HEK293 (cell line): ENCODE results near the gene PSD4.

Experiments
- CTCF ChIA-PET: fragments of 350-600 bp; formaldehyde crosslinking; extraction: SDS; loops from one replicate; lab custom pipeline; 2021; ENCODE audit warnings: antibody characterized with exemption; lab: Yijun Ruan, JAX
- POLR2A ChIA-PET: fragments of 300-600 bp; formaldehyde crosslinking; extraction: SDS; loops from one replicate; lab custom pipeline; 2020; ENCODE audit warnings: antibody characterized with exemption, inconsistent platforms; lab: Yijun Ruan, JAX
- H3K27ac ChIP-seq: fragments of 200-500 bp; sonication (Bioruptor generic); 2 replicates; pipeline ENCODE4 v1.5.1; 2014; ENCODE audit warnings: low read depth, low read length, control low read depth, inconsistent platforms; ENCODE audit errors: extremely low read depth
- H3K36me3 ChIP-seq, 2 experiments: fragments of 200-500 bp in 1 of 2; sonication (Bioruptor generic) in 1 of 2; 1 replicate in 1 of 2; 2 replicates in 1 of 2; pipeline ENCODE4 v1.5.1; 2014 to 2017; ENCODE audit warnings: inconsistent platforms in 2 of 2, low read length in 2 of 2; ENCODE audit not compliant: control insufficient read depth in 2 of 2, insufficient read depth in 1 of 2
- H3K4me1 ChIP-seq: fragments of 200-500 bp; sonication (Bioruptor generic); 2 replicates; pipeline ENCODE4 v1.5.1; 2014; ENCODE audit warnings: mild to moderate bottlenecking, low read length, inconsistent platforms; ENCODE audit not compliant: control insufficient read depth, insufficient read depth
- H3K4me3 ChIP-seq: 2 replicates; pipeline ENCODE4 v1.5.1; 2011; ENCODE audit warnings: low read depth, mild to moderate bottlenecking, control low read depth, low read length, moderate library complexity
- H3K9me3 ChIP-seq: fragments of 200-500 bp; sonication (Bioruptor generic); 2 replicates; pipeline ENCODE4 v1.5.1; 2014; ENCODE audit warnings: low read depth, low read length, inconsistent platforms; ENCODE audit not compliant: control insufficient read depth, insufficient read depth
- BCL11A ChIP-seq: fragments of 450-650 bp; formaldehyde crosslinking; IDR thresholded peaks from 2 replicates; pipeline ENCODE4 v1.5.1; 2016; ENCODE audit warnings: low read depth, missing biosample characterization, missing genetic modification characterization
- GLI2 ChIP-seq: fragments of 450-650 bp; formaldehyde crosslinking; IDR thresholded peaks from 2 replicates; pipeline ENCODE4; 2017; ENCODE audit warnings: missing biosample characterization, missing genetic modification characterization, low read depth, borderline replicate concordance
- KLF17 ChIP-seq: fragments of 450-650 bp; formaldehyde crosslinking; IDR thresholded peaks from 2 replicates; pipeline ENCODE4 v1.5.1; 2016; ENCODE audit warnings: missing biosample characterization, missing genetic modification characterization
- TSHZ1 ChIP-seq: fragments of 450-650 bp; formaldehyde crosslinking; IDR thresholded peaks from 2 replicates; pipeline ENCODE4 v1.5.1; 2016; ENCODE audit warnings: missing biosample characterization, missing genetic modification characterization, borderline replicate concordance
- ZFP69B ChIP-seq: fragments of 450-650 bp; formaldehyde crosslinking; IDR thresholded peaks from 2 replicates; pipeline ENCODE4 v1.5.1; 2016; ENCODE audit warnings: missing biosample characterization, missing genetic modification characterization
- ZNF174 ChIP-seq: fragments of 450-650 bp; formaldehyde crosslinking; IDR thresholded peaks from 2 replicates; pipeline ENCODE4 v1.5.0; 2017; ENCODE audit warnings: missing biosample characterization, mild to moderate bottlenecking, missing genetic modification characterization
- ZNF214 ChIP-seq: fragments of 450-650 bp; formaldehyde crosslinking; IDR thresholded peaks from 2 replicates; pipeline ENCODE4 v1.5.1; 2017; ENCODE audit warnings: missing biosample characterization, mild to moderate bottlenecking, missing genetic modification characterization, borderline replicate concordance
- ZNF292 ChIP-seq: fragments of 450-650 bp; formaldehyde crosslinking; IDR thresholded peaks from 2 replicates; pipeline ENCODE4 v1.5.1; 2016; ENCODE audit warnings: low read depth, missing biosample characterization, missing genetic modification characterization, borderline replicate concordance
- ZNF37A ChIP-seq: fragments of 450-650 bp; IDR thresholded peaks from 2 replicates; pipeline ENCODE4 v1.5.1; 2018; ENCODE audit warnings: missing biosample characterization, missing genetic modification characterization
- ZNF423 ChIP-seq: fragments of 450-650 bp; formaldehyde crosslinking; IDR thresholded peaks from 2 replicates; pipeline ENCODE4 v1.5.1; 2016; ENCODE audit warnings: missing biosample characterization, missing genetic modification characterization
- ZNF626 ChIP-seq: fragments of 450-650 bp; sonication (Bioruptor Pico); formaldehyde crosslinking; IDR thresholded peaks from 2 replicates; pipeline ENCODE4 v1.5.1; 2018; ENCODE audit warnings: missing biosample characterization, missing genetic modification characterization, inconsistent platforms
- ZNF654 ChIP-seq: fragments of 450-650 bp; formaldehyde crosslinking; IDR thresholded peaks from 2 replicates; pipeline ENCODE4 v1.5.1; 2016; ENCODE audit warnings: low read depth, missing biosample characterization, missing genetic modification characterization
- TF ChIP-seq, protein P1 (sequence below): fragments of 450-650 bp; formaldehyde crosslinking; IDR thresholded peaks from 2 replicates; pipeline ENCODE4 v1.5.1; 2016; ENCODE audit warnings: missing biosample characterization, missing genetic modification characterization
- TF ChIP-seq, protein P2 (sequence below): fragments of 450-650 bp; formaldehyde crosslinking; IDR thresholded peaks from 2 replicates; pipeline ENCODE4 v1.5.1; 2016; ENCODE audit warnings: missing biosample characterization, missing genetic modification characterization
- TF ChIP-seq, protein P3 (sequence below): fragments of 450-650 bp; formaldehyde crosslinking; IDR thresholded peaks from 2 replicates; pipeline ENCODE4 v1.5.1; 2016; ENCODE audit warnings: missing biosample characterization, missing genetic modification characterization

The PSD4 gene

DNA sequence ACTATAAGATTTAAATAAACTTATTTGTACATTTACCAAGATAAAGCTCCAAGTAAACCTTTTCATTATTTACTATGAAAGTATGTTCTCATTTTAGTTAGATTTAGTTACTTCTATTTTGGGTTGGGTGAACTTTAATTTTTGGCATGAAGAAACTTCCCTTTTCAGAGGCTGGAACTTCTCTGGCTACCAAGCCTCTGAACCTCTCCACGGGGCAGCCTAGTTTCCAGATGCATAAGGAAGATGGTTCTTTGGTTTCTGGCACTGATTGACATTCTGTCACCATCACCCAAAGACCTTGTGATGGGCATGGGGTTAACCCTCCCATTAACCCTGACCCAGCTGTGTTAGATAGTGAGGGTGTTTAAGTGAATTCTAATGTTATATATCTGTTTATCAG, 17.1 kb downstream of the PSD4 start:
- CTCF ChIA-PET: interaction anchor here (0.5 to 2.0 kb wide), 3 partner anchors 8 to 53 kb away, joined by 3 to 14 read pairs (median 11); no protein-coding TSS in a partner anchor
- TF ChIP-seq ZNF423 (tag by site-specific recombination) (no peak), GLI2 (tag by site-specific recombination) (no peak), ZNF174 (tag by site-specific recombination) (no peak), BCL11A (tag by site-specific recombination) (no peak), ZNF654 (tag by site-specific recombination) (no peak), ZNF292 (tag by site-specific recombination) (no peak)
- TF ChIP-seq, all 188 proteins: peak for 0
- Histone ChIP-seq H3K27ac (no peak overlapping the region), H3K36me3 (no peaks in the 10 kb centered on the region), H3K4me3 (no peak overlapping the region), H3K4me1 (no peaks in the 10 kb centered on the region), H3K9me3 (no peaks in the 10 kb centered on the region)
- POLR2A ChIA-PET: no interaction called here

DNA sequence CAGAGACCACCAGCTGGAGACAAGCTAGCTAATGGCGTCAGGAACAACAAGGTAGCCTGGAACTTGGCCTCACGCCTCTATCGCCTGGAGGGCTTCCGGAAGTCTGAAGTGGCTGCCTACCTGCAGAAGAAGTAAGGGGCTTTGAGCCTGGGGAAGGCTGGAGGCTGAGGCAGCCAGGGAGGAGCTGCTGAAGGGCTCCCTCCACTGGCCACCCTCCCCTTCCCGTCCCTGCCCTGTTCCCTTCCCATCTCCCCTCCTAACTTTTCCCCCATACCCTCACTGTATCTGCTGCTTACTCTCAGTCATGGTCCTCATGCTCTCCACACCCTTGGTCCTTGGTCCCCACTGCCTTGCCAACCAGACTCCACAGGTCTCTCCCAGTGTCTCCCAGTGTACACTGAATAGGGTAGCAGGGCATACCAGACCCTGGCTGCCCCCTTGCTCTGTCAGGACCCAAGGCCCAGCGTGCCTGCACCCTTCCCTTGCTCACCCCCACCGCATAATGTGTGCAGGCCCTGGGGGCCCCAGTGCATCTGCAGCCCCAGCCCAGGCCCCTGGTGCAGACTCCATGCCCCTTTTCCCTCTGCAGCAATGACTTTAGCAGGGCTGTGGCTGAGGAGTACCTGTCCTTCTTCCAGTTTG, 18.8 kb downstream of the PSD4 start:
- H3K27ac ChIP-seq: no peak overlapping the region
- CTCF ChIA-PET: interaction anchor here (1.1 to 2.1 kb wide), 3 partner anchors 10 to 54 kb away, joined by 3 to 13 read pairs (median 4); no protein-coding TSS in a partner anchor
- no peaks in the 10 kb centered on the region for H3K4me1 ChIP-seq
- TF ChIP-seq ZNF626: no peak
- TF ChIP-seq, protein P1, sequence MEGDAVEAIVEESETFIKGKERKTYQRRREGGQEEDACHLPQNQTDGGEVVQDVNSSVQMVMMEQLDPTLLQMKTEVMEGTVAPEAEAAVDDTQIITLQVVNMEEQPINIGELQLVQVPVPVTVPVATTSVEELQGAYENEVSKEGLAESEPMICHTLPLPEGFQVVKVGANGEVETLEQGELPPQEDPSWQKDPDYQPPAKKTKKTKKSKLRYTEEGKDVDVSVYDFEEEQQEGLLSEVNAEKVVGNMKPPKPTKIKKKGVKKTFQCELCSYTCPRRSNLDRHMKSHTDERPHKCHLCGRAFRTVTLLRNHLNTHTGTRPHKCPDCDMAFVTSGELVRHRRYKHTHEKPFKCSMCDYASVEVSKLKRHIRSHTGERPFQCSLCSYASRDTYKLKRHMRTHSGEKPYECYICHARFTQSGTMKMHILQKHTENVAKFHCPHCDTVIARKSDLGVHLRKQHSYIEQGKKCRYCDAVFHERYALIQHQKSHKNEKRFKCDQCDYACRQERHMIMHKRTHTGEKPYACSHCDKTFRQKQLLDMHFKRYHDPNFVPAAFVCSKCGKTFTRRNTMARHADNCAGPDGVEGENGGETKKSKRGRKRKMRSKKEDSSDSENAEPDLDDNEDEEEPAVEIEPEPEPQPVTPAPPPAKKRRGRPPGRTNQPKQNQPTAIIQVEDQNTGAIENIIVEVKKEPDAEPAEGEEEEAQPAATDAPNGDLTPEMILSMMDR (tag by site-specific recombination): peak; percentile 56
- TF ChIP-seq, all 188 proteins: peak for 1
- POLR2A ChIA-PET: no interaction called here
- no peak overlapping the region for H3K4me3 ChIP-seq
- no peaks in the 10 kb centered on the region for H3K36me3 ChIP-seq
- no peaks in the 10 kb centered on the region for H3K9me3 ChIP-seq

DNA sequence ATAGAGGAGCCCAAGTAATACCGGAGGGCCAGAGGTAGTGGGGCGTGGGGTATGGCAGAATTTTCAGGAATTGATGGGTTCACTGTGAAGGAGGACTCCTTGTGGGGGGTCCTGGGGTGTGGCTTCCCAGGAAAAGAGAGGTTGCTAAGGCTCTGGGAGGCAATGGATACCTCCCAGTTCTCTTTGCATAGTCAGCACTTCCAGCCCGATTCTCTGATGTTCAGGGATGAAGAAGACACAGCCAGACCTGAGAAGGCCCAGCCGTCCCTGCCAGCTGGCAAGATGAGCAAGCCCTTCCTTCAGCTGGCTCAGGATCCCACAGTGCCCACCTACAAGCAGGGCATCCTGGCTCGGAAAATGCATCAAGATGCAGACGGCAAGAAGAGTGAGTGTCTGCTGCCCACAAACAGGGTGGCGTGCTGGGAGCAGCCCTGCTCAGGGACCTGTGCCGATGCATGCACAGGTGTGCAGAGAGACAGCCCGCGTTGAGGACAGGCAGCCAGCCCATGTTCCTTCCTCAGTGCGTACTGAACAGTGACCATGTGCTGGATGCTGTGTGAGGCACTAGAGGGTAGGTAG, 22.2 kb downstream of the PSD4 start:
- H3K4me1 ChIP-seq: no peaks in the 10 kb centered on the region
- POLR2A ChIA-PET: no interaction called here
- H3K27ac ChIP-seq: no peak overlapping the region
- TF ChIP-seq KLF17 (no peak), ZNF214 (no peak), ZFP69B (tag by site-specific recombination) (no peak), ZNF37A (tag by site-specific recombination) (no peak), TSHZ1 (tag by site-specific recombination) (no peak)
- TF ChIP-seq, protein P2, sequence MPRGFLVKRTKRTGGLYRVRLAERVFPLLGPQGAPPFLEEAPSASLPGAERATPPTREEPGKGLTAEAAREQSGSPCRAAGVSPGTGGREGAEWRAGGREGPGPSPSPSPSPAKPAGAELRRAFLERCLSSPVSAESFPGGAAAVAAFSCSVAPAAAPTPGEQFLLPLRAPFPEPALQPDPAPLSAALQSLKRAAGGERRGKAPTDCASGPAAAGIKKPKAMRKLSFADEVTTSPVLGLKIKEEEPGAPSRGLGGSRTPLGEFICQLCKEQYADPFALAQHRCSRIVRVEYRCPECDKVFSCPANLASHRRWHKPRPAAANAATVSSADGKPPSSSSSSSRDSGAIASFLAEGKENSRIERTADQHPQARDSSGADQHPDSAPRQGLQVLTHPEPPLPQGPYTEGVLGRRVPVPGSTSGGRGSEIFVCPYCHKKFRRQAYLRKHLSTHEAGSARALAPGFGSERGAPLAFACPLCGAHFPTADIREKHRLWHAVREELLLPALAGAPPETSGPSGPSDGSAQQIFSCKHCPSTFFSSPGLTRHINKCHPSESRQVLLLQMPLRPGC (tag by site-specific recombination): no peak
- TF ChIP-seq, protein P3, sequence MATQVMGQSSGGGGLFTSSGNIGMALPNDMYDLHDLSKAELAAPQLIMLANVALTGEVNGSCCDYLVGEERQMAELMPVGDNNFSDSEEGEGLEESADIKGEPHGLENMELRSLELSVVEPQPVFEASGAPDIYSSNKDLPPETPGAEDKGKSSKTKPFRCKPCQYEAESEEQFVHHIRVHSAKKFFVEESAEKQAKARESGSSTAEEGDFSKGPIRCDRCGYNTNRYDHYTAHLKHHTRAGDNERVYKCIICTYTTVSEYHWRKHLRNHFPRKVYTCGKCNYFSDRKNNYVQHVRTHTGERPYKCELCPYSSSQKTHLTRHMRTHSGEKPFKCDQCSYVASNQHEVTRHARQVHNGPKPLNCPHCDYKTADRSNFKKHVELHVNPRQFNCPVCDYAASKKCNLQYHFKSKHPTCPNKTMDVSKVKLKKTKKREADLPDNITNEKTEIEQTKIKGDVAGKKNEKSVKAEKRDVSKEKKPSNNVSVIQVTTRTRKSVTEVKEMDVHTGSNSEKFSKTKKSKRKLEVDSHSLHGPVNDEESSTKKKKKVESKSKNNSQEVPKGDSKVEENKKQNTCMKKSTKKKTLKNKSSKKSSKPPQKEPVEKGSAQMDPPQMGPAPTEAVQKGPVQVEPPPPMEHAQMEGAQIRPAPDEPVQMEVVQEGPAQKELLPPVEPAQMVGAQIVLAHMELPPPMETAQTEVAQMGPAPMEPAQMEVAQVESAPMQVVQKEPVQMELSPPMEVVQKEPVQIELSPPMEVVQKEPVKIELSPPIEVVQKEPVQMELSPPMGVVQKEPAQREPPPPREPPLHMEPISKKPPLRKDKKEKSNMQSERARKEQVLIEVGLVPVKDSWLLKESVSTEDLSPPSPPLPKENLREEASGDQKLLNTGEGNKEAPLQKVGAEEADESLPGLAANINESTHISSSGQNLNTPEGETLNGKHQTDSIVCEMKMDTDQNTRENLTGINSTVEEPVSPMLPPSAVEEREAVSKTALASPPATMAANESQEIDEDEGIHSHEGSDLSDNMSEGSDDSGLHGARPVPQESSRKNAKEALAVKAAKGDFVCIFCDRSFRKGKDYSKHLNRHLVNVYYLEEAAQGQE (tag by site-specific recombination): no peak
- TF ChIP-seq, all 188 proteins: peak for 0
- H3K36me3 ChIP-seq: no peaks in the 10 kb centered on the region
- H3K4me3 ChIP-seq: no peak overlapping the region
- CTCF ChIA-PET: interaction anchor here (11.8 kb wide), 1 partner anchor 57 kb away, joined by 177 read pairs; no protein-coding TSS in a partner anchor
- H3K9me3 ChIP-seq: no peaks in the 10 kb centered on the region
